IPS-15b (cell line): ENCODE data around the gene BCAR1.

Experiments
- H3K27me3 ChIP-seq: one replicate; pipeline ENCODE4 v1.6.1; 2013; ENCODE audit warnings: low read length; ENCODE audit not compliant: control insufficient read depth, insufficient read depth
- H3K36me3 ChIP-seq: one replicate; pipeline ENCODE4 v1.6.1; 2013; ENCODE audit warnings: low read length; ENCODE audit not compliant: control insufficient read depth, insufficient read depth
- H3K4me1 ChIP-seq: one replicate; pipeline ENCODE4 v1.6.1; 2013; ENCODE audit warnings: mild to moderate bottlenecking, low read length; ENCODE audit not compliant: control insufficient read depth, insufficient read depth
- H3K4me3 ChIP-seq: one replicate; pipeline ENCODE4 v1.5.1; 2013; ENCODE audit warnings: low read depth, low read length
- H3K9ac ChIP-seq: one replicate; pipeline ENCODE4 v1.6.1; 2013; ENCODE audit warnings: low read depth, mild to moderate bottlenecking, low read length
- H3K9me3 ChIP-seq: one replicate; pipeline ENCODE4 v1.6.1; 2013; ENCODE audit warnings: mild to moderate bottlenecking, low read length; ENCODE audit not compliant: control insufficient read depth, insufficient read depth

Gene BCAR1, protein sequence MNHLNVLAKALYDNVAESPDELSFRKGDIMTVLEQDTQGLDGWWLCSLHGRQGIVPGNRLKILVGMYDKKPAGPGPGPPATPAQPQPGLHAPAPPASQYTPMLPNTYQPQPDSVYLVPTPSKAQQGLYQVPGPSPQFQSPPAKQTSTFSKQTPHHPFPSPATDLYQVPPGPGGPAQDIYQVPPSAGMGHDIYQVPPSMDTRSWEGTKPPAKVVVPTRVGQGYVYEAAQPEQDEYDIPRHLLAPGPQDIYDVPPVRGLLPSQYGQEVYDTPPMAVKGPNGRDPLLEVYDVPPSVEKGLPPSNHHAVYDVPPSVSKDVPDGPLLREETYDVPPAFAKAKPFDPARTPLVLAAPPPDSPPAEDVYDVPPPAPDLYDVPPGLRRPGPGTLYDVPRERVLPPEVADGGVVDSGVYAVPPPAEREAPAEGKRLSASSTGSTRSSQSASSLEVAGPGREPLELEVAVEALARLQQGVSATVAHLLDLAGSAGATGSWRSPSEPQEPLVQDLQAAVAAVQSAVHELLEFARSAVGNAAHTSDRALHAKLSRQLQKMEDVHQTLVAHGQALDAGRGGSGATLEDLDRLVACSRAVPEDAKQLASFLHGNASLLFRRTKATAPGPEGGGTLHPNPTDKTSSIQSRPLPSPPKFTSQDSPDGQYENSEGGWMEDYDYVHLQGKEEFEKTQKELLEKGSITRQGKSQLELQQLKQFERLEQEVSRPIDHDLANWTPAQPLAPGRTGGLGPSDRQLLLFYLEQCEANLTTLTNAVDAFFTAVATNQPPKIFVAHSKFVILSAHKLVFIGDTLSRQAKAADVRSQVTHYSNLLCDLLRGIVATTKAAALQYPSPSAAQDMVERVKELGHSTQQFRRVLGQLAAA

DNA sequence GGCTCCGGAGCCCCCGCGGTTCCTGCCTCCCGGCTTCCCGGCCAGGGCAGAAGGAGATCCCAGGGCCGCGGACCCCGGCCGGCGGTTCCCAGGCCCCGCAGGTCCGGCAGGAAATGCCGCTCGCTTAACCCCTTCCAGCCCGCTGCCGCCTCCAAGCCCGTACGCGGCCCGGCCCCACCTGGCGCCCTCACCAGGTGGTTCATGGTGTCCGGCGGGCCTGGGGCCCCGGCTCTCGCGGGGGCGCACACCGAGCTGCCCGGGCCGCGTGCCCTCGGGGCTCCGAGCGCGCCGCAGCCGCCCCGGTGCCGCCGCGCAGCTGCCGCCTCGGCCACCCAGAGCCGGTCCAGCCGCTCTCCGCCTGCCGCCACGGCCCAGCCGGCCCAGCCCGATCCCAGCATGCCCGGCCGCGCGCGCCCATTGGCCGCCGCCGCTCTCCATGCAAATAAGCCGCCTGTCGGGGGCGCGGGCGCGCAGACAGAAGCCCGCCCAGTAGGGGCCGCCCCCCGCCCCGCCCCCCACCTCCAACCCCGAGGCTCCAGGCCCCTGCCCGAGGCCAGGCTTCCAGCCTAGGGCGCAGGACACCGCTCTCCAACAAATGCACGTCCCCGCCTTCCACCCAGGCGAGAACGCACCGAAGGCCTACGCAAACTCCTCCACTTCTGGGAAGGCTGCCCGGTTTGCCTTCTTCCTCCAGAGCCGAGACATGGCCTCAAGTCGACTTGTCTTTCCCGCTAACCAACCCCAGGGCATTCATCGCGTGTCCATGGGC, at the start of gene BCAR1:
Gene BCAR1, minus strand, starts transcription at position 345 of the 769 bp plus-strand sequence. Its CDS starts 142 bp downstream, at position 203.
- Histone ChIP-seq H3K9ac (peak within 1 kb of the TSS; percentile 73), H3K4me1 (peaks cover 28% of the 10 kb centered on the region), H3K9me3 (no peaks in the 10 kb centered on the region), H3K36me3 (peaks cover 6% of the 10 kb centered on the region), H3K27me3 (no peaks in the 10 kb centered on the region), H3K4me3 (peak within 1 kb of the TSS; percentile 87)

DNA sequence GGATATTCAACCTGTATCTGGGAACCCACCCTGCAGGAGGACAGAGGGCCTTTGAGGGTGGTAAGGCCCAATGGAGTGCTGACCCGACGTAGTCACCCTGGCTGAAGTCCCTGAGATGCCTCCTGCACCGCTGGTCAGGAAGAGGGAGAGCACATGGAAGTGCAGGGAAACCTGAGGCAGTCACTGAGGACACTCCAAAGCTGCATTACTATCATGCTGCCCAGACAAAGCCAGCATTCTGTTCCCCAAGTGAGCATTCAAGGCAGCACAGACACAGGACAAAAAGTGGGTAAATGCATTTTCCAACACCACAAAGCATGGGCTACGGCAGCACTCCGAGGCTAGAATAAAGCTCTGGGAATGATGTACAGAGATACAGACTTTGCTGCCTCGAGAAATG, 46.8 kb upstream of the BCAR1 start:
- Histone ChIP-seq H3K4me3 (no peak overlapping the region), H3K27me3 (no peaks in the 10 kb centered on the region), H3K36me3 (peaks cover 17% of the 10 kb centered on the region), H3K4me1 (no peaks in the 10 kb centered on the region), H3K9ac (no peak overlapping the region), H3K9me3 (no peaks in the 10 kb centered on the region)

DNA sequence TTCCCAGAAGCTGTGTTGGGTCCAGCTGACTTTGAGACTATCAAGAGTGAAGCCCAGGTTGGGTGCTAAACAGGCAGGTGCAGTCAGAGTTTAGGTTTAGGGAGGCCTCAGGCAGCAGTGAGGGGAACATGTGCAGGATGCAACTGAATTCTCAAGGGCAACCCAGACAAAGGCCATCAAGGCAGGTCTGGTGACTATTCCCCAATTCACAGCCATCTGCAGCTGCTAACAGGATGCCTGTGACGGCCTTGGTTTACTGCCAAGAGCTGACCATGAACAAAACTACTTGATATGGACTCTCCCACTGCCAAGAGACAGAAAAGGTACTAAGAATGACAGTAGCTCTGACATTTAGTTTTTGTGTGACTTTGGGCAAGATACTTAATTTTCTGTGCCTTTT, 45.2 kb upstream of the BCAR1 start:
- Histone ChIP-seq H3K27me3 (no peaks in the 10 kb centered on the region), H3K4me3 (no peak overlapping the region), H3K4me1 (no peaks in the 10 kb centered on the region), H3K9me3 (no peaks in the 10 kb centered on the region), H3K9ac (no peak overlapping the region), H3K36me3 (peaks cover 14% of the 10 kb centered on the region)

DNA sequence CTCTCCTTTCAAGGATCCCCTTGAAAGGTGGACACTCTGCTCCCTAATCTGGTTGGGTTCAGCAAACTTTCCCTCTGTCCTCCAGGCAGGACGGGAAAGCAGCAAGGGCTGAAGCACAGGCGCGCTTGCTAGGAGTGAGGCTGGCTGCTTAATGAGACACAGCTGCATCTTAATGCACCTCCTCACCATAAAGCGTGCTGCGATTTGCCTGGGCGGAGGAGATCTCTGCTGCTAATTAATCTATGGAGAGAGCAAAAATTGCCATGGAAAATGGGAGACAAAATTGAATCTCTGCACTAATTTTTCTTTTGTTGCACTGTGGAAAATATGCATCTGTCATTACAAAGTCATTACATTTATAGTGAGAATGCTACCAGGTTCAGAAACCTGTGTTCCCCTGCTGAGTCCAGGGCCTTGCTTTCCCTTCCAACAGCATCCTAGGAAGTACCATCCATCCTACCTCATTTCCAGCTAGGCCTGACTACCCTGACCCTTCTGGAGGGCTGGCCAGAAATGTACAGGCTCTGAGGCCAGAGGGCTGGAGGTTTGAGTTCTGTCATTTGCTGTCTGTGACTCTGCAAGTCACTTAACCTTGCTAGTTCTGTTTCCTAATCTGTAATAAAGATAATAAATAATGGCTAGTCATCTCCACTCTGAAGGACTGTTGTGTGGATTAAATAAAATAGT, 43.5 kb upstream of the BCAR1 start:
- Histone ChIP-seq H3K27me3 (no peaks in the 10 kb centered on the region), H3K9ac (no peak overlapping the region), H3K36me3 (peaks cover 8% of the 10 kb centered on the region)

DNA sequence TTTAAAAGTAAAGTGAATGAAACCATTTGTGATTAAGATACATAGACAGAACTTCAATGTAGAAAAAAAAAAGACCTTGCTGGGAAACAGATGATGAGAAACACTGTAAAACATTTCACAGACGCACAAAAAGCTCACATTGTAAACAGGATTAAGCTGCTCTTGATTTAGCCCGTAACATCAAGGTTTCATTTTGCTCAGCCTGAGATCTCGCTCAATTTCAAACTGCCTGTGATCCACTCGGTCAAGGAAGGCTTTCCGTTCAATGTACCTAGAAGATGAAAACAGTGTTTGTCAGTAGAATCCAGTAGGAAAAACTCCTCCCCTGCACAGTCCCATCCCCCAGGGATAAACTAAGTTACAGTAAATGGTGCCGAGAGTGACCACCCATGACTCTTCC, 42.3 kb upstream of the BCAR1 start:
- H3K27me3 ChIP-seq = no peaks in the 10 kb centered on the region
- no peak overlapping the region for H3K4me3 ChIP-seq
- H3K4me1 ChIP-seq = no peaks in the 10 kb centered on the region
- H3K9ac ChIP-seq = no peak overlapping the region
- no peaks in the 10 kb centered on the region for H3K9me3 ChIP-seq
- H3K36me3 ChIP-seq = peaks cover 5% of the 10 kb centered on the region

More for the DNA sequence above, 43.5 kb upstream of the BCAR1 start:
- Histone ChIP-seq H3K4me3 (no peak overlapping the region), H3K9me3 (no peaks in the 10 kb centered on the region), H3K4me1 (no peaks in the 10 kb centered on the region)

DNA sequence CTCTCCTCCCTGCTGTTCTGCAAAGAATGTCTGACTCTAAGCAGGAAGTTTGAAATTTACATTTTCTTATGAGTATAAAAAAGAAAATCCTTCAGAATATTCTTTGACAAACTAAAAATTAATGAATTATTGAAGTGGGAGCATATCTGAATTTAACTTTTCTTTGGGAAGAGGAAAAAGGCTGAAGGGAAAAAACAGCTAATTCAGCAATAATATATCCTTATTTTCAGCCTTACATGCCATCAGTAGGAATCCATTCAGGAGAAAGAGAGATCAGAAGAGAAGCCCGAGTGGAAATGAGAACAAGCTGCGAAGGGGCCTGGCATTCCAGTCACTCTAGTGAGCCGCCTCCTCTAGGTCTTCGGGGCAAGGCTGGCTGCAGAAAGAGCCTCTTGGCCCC, 41.7 kb upstream of the BCAR1 start:
- no peak overlapping the region for H3K9ac ChIP-seq
- H3K9me3 ChIP-seq = no peaks in the 10 kb centered on the region
- no peaks in the 10 kb centered on the region for H3K27me3 ChIP-seq
- no peak overlapping the region for H3K4me3 ChIP-seq
- peaks cover 2% of the 10 kb centered on the region for H3K36me3 ChIP-seq
- no peaks in the 10 kb centered on the region for H3K4me1 ChIP-seq

DNA sequence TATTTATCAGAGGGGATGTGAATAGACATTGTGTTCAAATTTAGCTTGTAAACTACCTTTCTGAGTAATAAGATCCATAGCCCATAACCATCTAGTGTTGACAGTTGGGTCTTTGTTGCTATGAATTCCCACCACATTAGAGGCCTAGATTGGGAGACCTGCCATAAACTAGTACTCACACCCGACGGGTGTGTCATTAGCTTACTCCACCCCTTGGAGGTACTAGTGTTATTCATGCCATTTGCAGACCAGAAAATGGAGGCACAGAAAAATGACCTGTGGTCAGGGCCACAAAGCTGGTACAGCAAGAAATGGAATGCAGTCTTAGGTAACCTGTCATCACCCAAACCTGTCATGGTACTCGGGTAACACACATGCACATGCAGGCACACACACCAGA, 41.3 kb upstream of the BCAR1 start:
- no peaks in the 10 kb centered on the region for H3K9me3 ChIP-seq
- no peak overlapping the region for H3K4me3 ChIP-seq
- no peak overlapping the region for H3K9ac ChIP-seq
- no peaks in the 10 kb centered on the region for H3K27me3 ChIP-seq
- H3K36me3 ChIP-seq = peaks cover 2% of the 10 kb centered on the region
- H3K4me1 ChIP-seq = no peaks in the 10 kb centered on the region

DNA sequence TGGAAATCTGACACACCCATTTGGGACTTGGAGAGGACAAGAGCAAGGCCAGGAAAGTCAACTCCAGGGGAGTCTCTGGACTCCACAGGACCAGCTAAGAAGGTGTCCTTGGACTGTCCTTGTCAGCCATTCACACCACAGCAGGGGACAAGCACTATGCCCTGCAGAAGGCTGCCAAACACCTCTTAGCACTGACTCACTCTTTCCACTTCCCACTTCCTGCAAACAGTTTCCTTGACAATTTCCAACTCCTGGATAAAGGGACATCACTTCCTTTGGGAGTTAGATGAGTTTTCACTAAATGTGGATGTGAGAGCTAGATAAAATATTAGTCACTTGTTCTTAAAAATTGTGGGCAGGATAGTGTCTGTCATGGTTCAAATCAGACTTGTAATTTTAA, 37.8 kb upstream of the BCAR1 start:
- no peak overlapping the region for H3K4me3 ChIP-seq
- H3K4me1 ChIP-seq = no peaks in the 10 kb centered on the region
- H3K27me3 ChIP-seq = no peaks in the 10 kb centered on the region
- no peaks in the 10 kb centered on the region for H3K9me3 ChIP-seq
- peaks cover 2% of the 10 kb centered on the region for H3K36me3 ChIP-seq
- H3K9ac ChIP-seq = no peak overlapping the region

DNA sequence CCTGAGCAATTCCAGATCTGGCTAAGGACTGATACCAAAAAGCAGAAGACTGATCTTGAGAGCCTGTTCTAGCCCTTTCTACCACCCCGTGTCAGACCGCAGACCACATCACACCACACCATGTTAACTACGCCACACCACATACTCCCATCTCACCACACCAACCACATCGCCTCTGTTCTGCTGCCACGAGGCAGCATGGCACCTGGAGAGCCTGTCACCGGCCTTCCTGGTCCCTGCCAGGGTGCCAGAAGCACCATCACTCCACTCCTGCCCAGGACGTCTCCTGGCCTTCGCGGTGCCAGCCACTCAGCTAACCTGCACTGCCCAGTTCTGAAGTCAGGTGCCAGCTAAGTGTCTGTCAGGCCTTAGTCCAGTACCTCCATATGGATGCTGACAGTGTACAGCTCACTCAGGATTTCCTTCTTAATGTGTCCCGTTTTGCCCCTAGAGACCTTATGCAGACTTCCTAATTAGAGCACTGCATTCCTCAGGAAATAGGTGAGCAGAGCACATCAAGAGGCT, 37.2 kb upstream of the BCAR1 start:
- Histone ChIP-seq H3K4me1 (no peaks in the 10 kb centered on the region), H3K9ac (no peak overlapping the region), H3K36me3 (no peaks in the 10 kb centered on the region), H3K27me3 (no peaks in the 10 kb centered on the region), H3K9me3 (no peaks in the 10 kb centered on the region), H3K4me3 (no peak overlapping the region)

DNA sequence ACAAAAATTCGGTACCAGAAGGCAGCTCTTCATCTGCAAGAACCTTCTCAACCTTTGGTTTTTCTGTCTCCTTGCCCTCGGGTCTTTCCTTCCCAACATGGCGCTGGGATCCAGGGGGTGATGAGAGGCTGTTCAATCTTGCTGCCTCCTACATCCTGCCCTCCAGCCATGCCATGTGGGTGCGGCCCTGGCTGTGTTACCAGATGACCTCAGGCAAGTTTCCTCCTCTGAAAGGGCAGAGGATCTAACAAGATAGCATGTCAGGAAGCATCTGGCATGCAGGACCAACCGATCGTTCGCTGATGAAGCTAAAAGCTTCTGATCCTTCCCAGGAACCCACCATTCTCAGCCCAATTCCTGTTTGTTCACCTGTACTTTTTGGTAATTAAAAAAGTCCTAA, 36.8 kb upstream of the BCAR1 start:
- Histone ChIP-seq H3K9me3 (no peaks in the 10 kb centered on the region), H3K4me3 (no peak overlapping the region), H3K9ac (no peak overlapping the region), H3K36me3 (no peaks in the 10 kb centered on the region), H3K27me3 (no peaks in the 10 kb centered on the region), H3K4me1 (no peaks in the 10 kb centered on the region)

DNA sequence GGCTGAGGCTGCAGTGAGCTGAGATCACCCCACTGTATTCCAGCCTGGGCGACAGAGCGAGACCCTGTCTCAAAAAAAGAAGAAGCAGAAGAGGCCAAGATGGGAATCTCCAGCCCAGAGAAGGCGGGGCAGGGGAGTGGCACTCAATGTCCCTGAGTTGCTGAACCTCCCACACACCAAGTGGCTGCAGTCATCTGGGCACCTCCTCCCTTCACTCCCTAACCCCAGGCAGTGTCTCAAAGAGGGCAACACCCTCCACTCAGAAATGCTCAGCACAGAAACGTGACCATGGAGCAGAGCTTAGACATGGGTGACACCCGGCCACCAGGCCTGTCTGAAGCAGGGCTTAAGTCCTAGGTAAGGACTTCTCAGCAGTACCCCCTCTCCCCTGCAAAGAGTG, 36.3 kb upstream of the BCAR1 start:
- Histone ChIP-seq H3K4me3 (no peak overlapping the region), H3K9ac (no peak overlapping the region), H3K9me3 (no peaks in the 10 kb centered on the region), H3K4me1 (no peaks in the 10 kb centered on the region), H3K36me3 (no peaks in the 10 kb centered on the region), H3K27me3 (no peaks in the 10 kb centered on the region)
